ENCODE data around the gene HPS4.

Gene HPS4

GRCh38 chr22:26503758-26504157 is 20.2 kb upstream of the HPS4 start:
- Histone ChIP-seq H3K4me2 (peak overlapping the region; percentile 74 to 97 (median 88)), H3K9ac (peak overlapping the region; percentile 41 to 71 (median 50); a peak in 20 of 22 replicates), H3K36me3 (peaks cover 84 to 95% (median 90%) of the 10 kb centered on the region in 11 experiments), H3K9me3 (replicated peaks in 1 of 11) (peaks cover 0 to 8% (median 5%) of the 10 kb centered on the region in 11 experiments; a peak in 7 of 22 replicates), H3K4me3 (peak overlapping the region in 8 of 10 experiments; percentile 27 to 57 (median 48); a peak in 15 of 20 replicates), H3K4me1 (peaks cover 58 to 95% (median 90%) of the 10 kb centered on the region in 10 experiments), H3K27ac (peak overlapping the region; percentile 12 to 75 (median 65); a peak in 20 of 22 replicates), H4K20me1 (peaks cover 0 to 15% (median 4%) of the 10 kb centered on the region in 11 experiments; a peak in 5 of 22 replicates), H3K27me3 (no peaks in the 10 kb centered on the region)
- no peak for TF ChIP-seq Cebpa-rat (IDR thresholded peaks at IDR 0.05)

- Histone ChIP-seq H4K20me1 (peaks cover 0 to 16% (median 4%) of the 10 kb centered on the region in 11 experiments; a peak in 5 of 22 replicates), H3K4me1 (peaks cover 58 to 99% (median 89%) of the 10 kb centered on the region in 10 experiments), H3K27me3 (no peaks in the 10 kb centered on the region), H3K36me3 (peaks cover 84 to 95% (median 90%) of the 10 kb centered on the region in 11 experiments), H3K9ac (peak overlapping the region; percentile 41 to 71 (median 58); a peak in 20 of 22 replicates), H3K4me2 (peak overlapping the region; percentile 74 to 97 (median 88)), H3K27ac (peak overlapping the region in 10 of 11 experiments; percentile 44 to 75 (median 66); a peak in 20 of 22 replicates), H3K4me3 (peak overlapping the region in 8 of 10 experiments; percentile 27 to 57 (median 48); a peak in 15 of 20 replicates), H3K9me3 (replicated peaks in 1 of 11) (peaks cover 0 to 10% (median 7%) of the 10 kb centered on the region in 11 experiments; a peak in 7 of 22 replicates)
- TF ChIP-seq Cebpa-rat (IDR thresholded peaks at IDR 0.05), result no peak
These were observed 19.3 kb upstream of the HPS4 start for GRCh38 chr22:26502688-26503561.

- no peaks in the 10 kb centered on the region for H3K27me3 ChIP-seq
- peak overlapping the region in 9 of 11 experiments; percentile 12 to 68 (median 60); a peak in 11 of 22 replicates for H3K9ac ChIP-seq
- no peak for TF ChIP-seq Cebpa-rat (IDR thresholded peaks at IDR 0.05)
- H3K9me3 ChIP-seq (replicated peaks in 1 of 11), result peaks cover 0 to 10% (median 7%) of the 10 kb centered on the region in 11 experiments; a peak in 7 of 22 replicates
- H3K4me3 ChIP-seq, result peak overlapping the region in 3 of 10 experiments; percentile 50 to 55 (median 51); a peak in 6 of 20 replicates
- peaks cover 58 to 95% (median 82%) of the 10 kb centered on the region in 10 experiments for H3K4me1 ChIP-seq
- peaks cover 0 to 19% (median 8%) of the 10 kb centered on the region in 11 experiments; a peak in 7 of 22 replicates for H4K20me1 ChIP-seq
- peaks cover 86 to 95% (median 90%) of the 10 kb centered on the region in 11 experiments for H3K36me3 ChIP-seq
- H3K4me2 ChIP-seq, result peak overlapping the region in 10 of 11 experiments; percentile 81 to 97 (median 88); a peak in 20 of 22 replicates
- H3K27ac ChIP-seq, result peak overlapping the region in 8 of 11 experiments; percentile 27 to 80 (median 68); a peak in 13 of 22 replicates
These were observed 18.4 kb upstream of the HPS4 start for GRCh38 chr22:26501996-26502395.

- H3K4me1 ChIP-seq, result peaks cover 53 to 88% (median 59%) of the 10 kb centered on the region in 10 experiments
- peaks cover 0 to 10% (median 7%) of the 10 kb centered on the region in 11 experiments; a peak in 7 of 22 replicates for H3K9me3 ChIP-seq (replicated peaks in 1 of 11)
- H4K20me1 ChIP-seq, result peaks cover 0 to 34% (median 8%) of the 10 kb centered on the region in 11 experiments; a peak in 7 of 22 replicates
- H3K36me3 ChIP-seq, result peaks cover 85 to 95% (median 90%) of the 10 kb centered on the region in 11 experiments
- H3K4me3 ChIP-seq, result peak overlapping the region in 2 of 10 experiments; percentile 34 to 51; a peak in 4 of 20 replicates
- H3K4me2 ChIP-seq, result peak overlapping the region; percentile 74 to 97 (median 88)
- H3K27ac ChIP-seq, result peak overlapping the region in 10 of 11 experiments; percentile 55 to 80 (median 70); a peak in 15 of 22 replicates
- no peaks in the 10 kb centered on the region for H3K27me3 ChIP-seq
- H3K9ac ChIP-seq, result peak overlapping the region in 5 of 11 experiments; percentile 15 to 68 (median 61); a peak in 6 of 22 replicates
- no peak for TF ChIP-seq Cebpa-rat (IDR thresholded peaks at IDR 0.05)
These were observed 15.7 kb upstream of the HPS4 start for GRCh38 chr22:26499188-26499703.

GRCh38 chr22:26496456-26496855 is 12.9 kb upstream of the HPS4 start:
- Histone ChIP-seq H4K20me1 (peaks cover 0 to 41% (median 6%) of the 10 kb centered on the region in 11 experiments; a peak in 7 of 22 replicates), H3K27me3 (no peaks in the 10 kb centered on the region), H3K9me3 (replicated peaks in 1 of 11) (peaks cover 0 to 10% (median 7%) of the 10 kb centered on the region in 11 experiments; a peak in 7 of 22 replicates), H3K4me3 (no peak overlapping the region), H3K36me3 (peaks cover 87 to 100% (median 98%) of the 10 kb centered on the region in 11 experiments), H3K27ac (no peak overlapping the region), H3K4me1 (peaks cover 25 to 89% (median 41%) of the 10 kb centered on the region in 10 experiments), H3K4me2 (peak overlapping the region in 2 of 11 experiments; percentile 35 to 41; a peak in 2 of 22 replicates), H3K9ac (peak overlapping the region in 1 of 11 experiments; percentile 44; a peak in 1 of 22 replicates)
- no peak for TF ChIP-seq Cebpa-rat (IDR thresholded peaks at IDR 0.05)

- TF ChIP-seq Cebpa-rat (IDR thresholded peaks at IDR 0.05), result no peak
- Histone ChIP-seq H3K4me3 (no peak overlapping the region), H3K27ac (no peak overlapping the region), H3K27me3 (no peaks in the 10 kb centered on the region), H3K9ac (no peak overlapping the region), H4K20me1 (peaks cover 0 to 39% (median 6%) of the 10 kb centered on the region in 11 experiments; a peak in 7 of 22 replicates), H3K4me1 (peaks cover 13 to 89% (median 41%) of the 10 kb centered on the region in 10 experiments), H3K4me2 (peak overlapping the region in 3 of 11 experiments; percentile 19 to 96 (median 28); a peak in 4 of 22 replicates), H3K36me3 (peaks cover 97 to 100% (median 99%) of the 10 kb centered on the region in 11 experiments), H3K9me3 (replicated peaks in 1 of 11) (peaks cover 0 to 10% (median 7%) of the 10 kb centered on the region in 11 experiments; a peak in 7 of 22 replicates)
These were observed 10.9 kb upstream of the HPS4 start for GRCh38 chr22:26494506-26494905.

- no peaks in the 10 kb centered on the region for H3K9me3 ChIP-seq (replicated peaks in 1 of 11)
- H3K4me3 ChIP-seq, result no peak overlapping the region
- H3K9ac ChIP-seq, result no peak overlapping the region; a peak in 1 of 22 replicates
- peaks cover 77 to 99% (median 93%) of the 10 kb centered on the region in 11 experiments for H3K36me3 ChIP-seq
- peak overlapping the region in 3 of 11 experiments; percentile 1 to 96 (median 84); a peak in 3 of 22 replicates for H3K4me2 ChIP-seq
- peaks cover 0 to 29% (median 0%) of the 10 kb centered on the region in 11 experiments; a peak in 5 of 22 replicates for H4K20me1 ChIP-seq
- H3K27ac ChIP-seq, result peak overlapping the region in 2 of 11 experiments; percentile 12 to 24; a peak in 2 of 22 replicates
- no peak for TF ChIP-seq Cebpa-rat (IDR thresholded peaks at IDR 0.05)
- H3K27me3 ChIP-seq, result no peaks in the 10 kb centered on the region
- H3K4me1 ChIP-seq, result peaks cover 25 to 93% (median 55%) of the 10 kb centered on the region in 10 experiments
These were observed 8.6 kb upstream of the HPS4 start for GRCh38 chr22:26492220-26492619.
